GM12873 (cell line): ENCODE data around the gene EXD3.

Source experiments
- TF ChIP-seq, protein P1 (sequence below): IDR thresholded peaks from 2 replicates; pipeline ENCODE4 v1.5.1; 2012; ENCODE audit warnings: low read depth, mild to moderate bottlenecking, moderate library complexity, low read length, control low read depth; ENCODE audit not compliant: insufficient read depth; ENCODE audit errors: missing control alignments

EXD3 gene

DNA sequence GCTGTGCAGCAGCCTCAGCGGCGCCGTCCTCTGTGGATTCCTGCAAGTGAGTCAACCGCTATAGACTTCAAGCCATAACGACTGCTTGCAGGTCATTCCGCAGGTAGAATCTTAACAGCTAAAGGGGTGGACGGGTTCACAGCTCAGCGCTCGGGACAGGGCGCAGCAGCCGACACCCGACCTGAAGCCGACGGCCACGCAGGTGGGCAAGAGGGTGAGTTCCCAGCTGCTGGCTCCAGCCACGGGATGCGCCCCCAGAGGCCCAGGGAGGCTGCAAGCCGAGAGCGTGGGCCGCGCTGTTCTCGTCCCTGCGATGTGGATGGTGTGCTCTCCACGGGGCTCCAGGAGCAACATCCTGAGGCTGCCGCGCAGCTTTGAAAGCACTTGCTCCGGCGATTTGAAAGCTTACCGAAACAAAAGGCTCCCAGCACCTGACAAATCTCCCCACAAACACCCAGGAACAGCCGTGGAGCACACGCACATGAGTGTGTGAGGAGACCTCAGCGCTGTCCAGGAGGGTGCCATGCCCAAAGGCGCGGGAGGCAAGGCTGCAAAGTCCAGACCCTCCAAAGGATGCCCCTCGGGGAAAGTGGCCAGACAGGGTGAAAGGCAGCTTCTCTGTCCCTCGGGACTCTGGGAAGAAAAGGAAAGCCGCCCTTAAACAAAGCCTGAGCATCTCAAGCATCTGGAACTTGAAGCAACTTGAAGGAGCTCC is 48.7 kb downstream of the EXD3 start:
- TF ChIP-seq, protein P1, sequence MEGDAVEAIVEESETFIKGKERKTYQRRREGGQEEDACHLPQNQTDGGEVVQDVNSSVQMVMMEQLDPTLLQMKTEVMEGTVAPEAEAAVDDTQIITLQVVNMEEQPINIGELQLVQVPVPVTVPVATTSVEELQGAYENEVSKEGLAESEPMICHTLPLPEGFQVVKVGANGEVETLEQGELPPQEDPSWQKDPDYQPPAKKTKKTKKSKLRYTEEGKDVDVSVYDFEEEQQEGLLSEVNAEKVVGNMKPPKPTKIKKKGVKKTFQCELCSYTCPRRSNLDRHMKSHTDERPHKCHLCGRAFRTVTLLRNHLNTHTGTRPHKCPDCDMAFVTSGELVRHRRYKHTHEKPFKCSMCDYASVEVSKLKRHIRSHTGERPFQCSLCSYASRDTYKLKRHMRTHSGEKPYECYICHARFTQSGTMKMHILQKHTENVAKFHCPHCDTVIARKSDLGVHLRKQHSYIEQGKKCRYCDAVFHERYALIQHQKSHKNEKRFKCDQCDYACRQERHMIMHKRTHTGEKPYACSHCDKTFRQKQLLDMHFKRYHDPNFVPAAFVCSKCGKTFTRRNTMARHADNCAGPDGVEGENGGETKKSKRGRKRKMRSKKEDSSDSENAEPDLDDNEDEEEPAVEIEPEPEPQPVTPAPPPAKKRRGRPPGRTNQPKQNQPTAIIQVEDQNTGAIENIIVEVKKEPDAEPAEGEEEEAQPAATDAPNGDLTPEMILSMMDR, result no peak

DNA sequence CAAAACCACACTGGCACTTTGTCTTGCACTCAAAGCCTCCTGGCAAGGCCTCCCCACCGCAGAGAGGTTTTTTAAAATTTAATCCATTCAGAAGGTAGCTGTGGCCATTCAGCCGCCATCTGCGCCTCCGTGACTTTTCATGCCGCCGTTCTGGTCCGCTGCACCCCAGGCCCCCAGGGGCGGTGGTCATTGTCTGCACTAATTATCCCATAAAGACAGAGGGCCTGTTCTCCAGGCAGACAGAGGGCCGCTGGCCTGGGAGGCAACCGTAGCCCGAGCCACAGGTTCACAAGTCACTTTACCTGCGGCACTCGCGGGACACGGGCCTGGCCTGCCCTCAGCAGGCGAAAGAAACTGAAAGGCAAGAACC is 49.4 kb downstream of the EXD3 start:
- TF ChIP-seq, protein P1, result no peak

DNA sequence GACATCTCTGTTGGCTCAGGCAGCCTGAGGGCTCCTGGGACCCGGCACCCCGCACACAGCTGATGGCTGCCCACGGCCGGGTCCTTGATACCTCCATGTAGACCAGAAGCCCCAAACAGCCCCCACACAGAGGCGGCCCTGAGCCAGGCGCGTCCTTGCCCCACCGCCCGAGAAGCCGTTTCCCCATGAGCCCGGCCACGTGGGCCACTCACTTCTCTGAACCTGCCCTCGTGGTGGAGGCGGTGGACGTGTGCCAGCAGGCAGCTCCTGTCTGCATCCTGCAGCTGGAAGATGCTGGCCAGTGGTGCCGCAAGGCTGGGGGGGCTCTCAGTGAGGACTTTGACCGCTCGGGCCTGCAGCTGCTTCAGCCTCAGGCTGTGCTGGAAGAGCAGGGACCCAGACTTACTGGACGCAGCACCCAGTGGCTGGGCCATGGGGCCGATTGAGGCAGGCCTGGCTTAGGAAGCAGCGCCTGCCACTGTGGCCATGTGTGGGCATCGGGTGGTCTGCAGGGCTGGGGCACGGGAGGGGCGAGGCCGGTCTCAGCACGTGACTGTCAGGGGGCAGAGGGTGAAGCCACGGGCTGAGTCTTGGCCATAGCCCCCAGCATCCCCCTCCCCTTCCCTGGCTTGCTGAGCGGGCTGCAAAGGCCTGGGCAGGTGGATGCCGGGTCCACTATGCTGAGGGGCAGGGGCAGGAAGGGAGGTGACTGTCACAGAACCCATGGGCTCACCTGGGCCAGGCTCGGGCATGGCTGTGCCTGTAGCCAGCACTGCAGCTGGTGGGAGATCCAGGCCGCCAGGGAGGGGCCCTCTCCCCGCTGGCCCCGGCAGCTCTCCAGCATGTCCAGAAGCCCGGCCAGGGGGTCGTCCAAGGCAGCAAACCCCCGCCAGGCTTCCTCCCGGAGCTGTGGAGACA is 50.0 kb downstream of the EXD3 start:
- TF ChIP-seq, protein P1, result no peak

DNA sequence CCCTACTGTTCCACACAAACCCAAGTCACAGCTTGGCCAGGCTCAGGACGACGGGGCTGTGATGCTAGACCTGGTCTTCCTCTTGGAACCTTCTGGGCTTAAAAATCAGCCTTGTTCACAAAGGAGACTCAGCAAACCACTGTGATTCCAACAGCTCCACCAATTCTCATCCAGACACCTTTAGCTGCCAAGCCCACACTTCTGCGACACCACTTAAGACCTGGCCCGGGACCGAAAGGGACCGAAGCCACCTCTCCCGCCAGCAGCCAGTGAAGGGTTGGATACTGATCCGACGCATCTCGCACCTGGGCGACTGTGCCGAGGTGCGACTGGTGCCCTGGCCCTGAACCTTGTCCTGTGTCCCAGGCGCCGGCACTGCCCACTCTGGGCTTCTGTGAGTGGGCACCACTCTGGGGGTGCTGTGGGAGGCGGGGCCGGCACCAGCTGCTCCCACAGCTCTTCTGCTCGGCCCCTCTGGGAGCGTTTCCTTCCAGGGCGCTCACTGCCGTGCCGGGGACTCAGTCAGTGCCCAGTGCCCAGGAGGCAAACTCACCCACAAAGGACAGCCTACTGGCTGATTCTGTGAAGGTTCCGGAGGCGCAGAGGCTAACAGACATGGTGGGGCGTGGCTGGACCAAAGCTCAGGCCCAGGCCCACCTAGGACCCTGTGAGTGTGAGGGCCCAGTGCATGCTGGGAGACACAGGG is 50.9 kb downstream of the EXD3 start:
- TF ChIP-seq, protein P1, result no peak

GRCh38 chr9:137371521-137371941 is 51.4 kb downstream of the EXD3 start:
- TF ChIP-seq, protein P1, result no peak

DNA sequence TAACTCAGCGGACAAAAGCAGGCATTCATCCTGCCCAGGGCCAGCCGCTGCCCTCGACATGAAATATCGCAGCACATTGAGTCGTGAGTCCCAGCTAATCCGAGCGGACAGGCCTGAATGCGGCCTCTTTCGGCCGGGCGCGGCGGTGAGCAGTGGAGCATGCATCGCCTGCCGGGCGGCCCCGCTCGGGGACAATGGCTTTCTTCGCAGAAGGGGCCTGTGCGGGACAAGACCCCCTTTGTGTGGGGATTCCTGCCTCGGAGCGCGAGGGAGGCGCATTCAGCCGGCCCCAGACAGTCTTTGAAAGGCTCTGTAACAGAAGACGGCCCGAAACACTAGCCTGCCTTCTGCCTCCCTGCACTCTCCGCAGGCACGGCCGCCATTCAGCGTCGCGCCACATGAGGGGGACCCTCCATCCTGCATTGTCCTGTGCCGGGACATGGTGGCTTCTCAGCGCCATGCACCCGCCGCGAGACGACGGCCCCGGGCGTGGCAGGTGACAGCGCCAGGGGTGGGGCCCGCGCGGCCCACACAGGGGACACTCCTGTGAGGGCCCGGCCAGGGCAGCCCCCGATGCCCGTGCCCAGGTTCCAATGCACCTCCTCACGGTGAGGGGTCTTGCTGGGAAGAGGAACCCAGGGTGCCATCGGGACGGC is 52.0 kb downstream of the EXD3 start:
- TF ChIP-seq, protein P1, result no peak
